ENCODE data around the gene GTPBP8. TPM values are rescaled to one million over a fixed set of nuclear protein-coding genes. Genes with fewer than 3 reads are reported as not detected.

The GTPBP8 gene
- total RNA-seq, 1 experiment from 2014 or later, result 19.5 TPM

- intact Hi-C loops (cut with micrococcal nuclease; ENCODE audit: unreplicated experiment), result no loop called here
- H3K4me3 Mint-ChIP-seq (ENCODE audit: unreplicated experiment), result no peak overlapping the region
- Histone ChIP-seq H3K27me3 (replicated peaks; ENCODE audit: control insufficient read depth, insufficient read depth, low read length) (no peaks in the 10 kb centered on the region), H3K4me1 (no peaks in the 10 kb centered on the region), H3K4me3 (ENCODE audit: low read depth, low read length) (no peak overlapping the region), H3K9me3 (no peaks in the 10 kb centered on the region), H3K36me3 (ENCODE audit: control insufficient read depth, insufficient read depth, low read length) (peaks cover 1% of the 10 kb centered on the region; the same call in 1 of the 2 replicates)
- DNase-seq, result no peak
- CTCF ChIA-PET, result no interaction called here
- no peak overlapping the region for H3K27ac Mint-ChIP-seq (ENCODE audit: unreplicated experiment)
- no TSS peak for BruUV-seq (replicated peaks)
- no peaks in the 10 kb centered on the region for H3K4me1 Mint-ChIP-seq (ENCODE audit: low read depth, unreplicated experiment)
- TF ChIP-seq, protein P1, sequence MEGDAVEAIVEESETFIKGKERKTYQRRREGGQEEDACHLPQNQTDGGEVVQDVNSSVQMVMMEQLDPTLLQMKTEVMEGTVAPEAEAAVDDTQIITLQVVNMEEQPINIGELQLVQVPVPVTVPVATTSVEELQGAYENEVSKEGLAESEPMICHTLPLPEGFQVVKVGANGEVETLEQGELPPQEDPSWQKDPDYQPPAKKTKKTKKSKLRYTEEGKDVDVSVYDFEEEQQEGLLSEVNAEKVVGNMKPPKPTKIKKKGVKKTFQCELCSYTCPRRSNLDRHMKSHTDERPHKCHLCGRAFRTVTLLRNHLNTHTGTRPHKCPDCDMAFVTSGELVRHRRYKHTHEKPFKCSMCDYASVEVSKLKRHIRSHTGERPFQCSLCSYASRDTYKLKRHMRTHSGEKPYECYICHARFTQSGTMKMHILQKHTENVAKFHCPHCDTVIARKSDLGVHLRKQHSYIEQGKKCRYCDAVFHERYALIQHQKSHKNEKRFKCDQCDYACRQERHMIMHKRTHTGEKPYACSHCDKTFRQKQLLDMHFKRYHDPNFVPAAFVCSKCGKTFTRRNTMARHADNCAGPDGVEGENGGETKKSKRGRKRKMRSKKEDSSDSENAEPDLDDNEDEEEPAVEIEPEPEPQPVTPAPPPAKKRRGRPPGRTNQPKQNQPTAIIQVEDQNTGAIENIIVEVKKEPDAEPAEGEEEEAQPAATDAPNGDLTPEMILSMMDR (IDR thresholded peaks at IDR 0.05; ENCODE audit: insufficient read depth in 1 of 2, low read depth in 1 of 2, low read length in 1 of 2, severe bottlenecking in 1 of 2, unreplicated experiment in 1 of 2), result no peak
- no peaks in the 10 kb centered on the region for H3K9me3 Mint-ChIP-seq (ENCODE audit: unreplicated experiment)
- H3K27me3 Mint-ChIP-seq (ENCODE audit: insufficient read depth, unreplicated experiment), result no peaks in the 10 kb centered on the region
- POLR2A ChIA-PET, result no interaction called here
- peaks cover 35% of the 10 kb centered on the region for H3K36me3 Mint-ChIP-seq (ENCODE audit: insufficient read depth, unreplicated experiment)
These were observed 9.9 kb downstream of the GTPBP8 start for GRCh38 chr3:113000691-113001090.

GRCh38 chr3:113002037-113002436 lies 11.3 kb downstream of the GTPBP8 start:
- TF ChIP-seq, protein P1 (IDR thresholded peaks at IDR 0.05; ENCODE audit: insufficient read depth in 1 of 2, low read depth in 1 of 2, low read length in 1 of 2, severe bottlenecking in 1 of 2, unreplicated experiment in 1 of 2), result no peak
- H3K4me1 Mint-ChIP-seq (ENCODE audit: low read depth, unreplicated experiment), result no peaks in the 10 kb centered on the region
- H3K27me3 Mint-ChIP-seq (ENCODE audit: insufficient read depth, unreplicated experiment), result no peaks in the 10 kb centered on the region
- no peaks in the 10 kb centered on the region for H3K4me1 ChIP-seq
- H3K4me3 ChIP-seq (ENCODE audit: low read depth, low read length), result no peak overlapping the region
- ChIA-PET POLR2A (no interaction called here), CTCF (no interaction called here)
- H3K4me3 Mint-ChIP-seq (ENCODE audit: unreplicated experiment), result no peak overlapping the region
- no peak overlapping the region for H3K27ac Mint-ChIP-seq (ENCODE audit: unreplicated experiment)
- no peak for DNase-seq
- intact Hi-C loops (cut with micrococcal nuclease; ENCODE audit: unreplicated experiment), result no loop called here
- no TSS peak for BruUV-seq (replicated peaks)
- H3K9me3 ChIP-seq, result no peaks in the 10 kb centered on the region
- peaks cover 1% of the 10 kb centered on the region; the same call in 1 of the 2 replicates for H3K36me3 ChIP-seq (ENCODE audit: control insufficient read depth, insufficient read depth, low read length)
- H3K36me3 Mint-ChIP-seq (ENCODE audit: insufficient read depth, unreplicated experiment), result peaks cover 45% of the 10 kb centered on the region
- no peaks in the 10 kb centered on the region for H3K27me3 ChIP-seq (replicated peaks; ENCODE audit: control insufficient read depth, insufficient read depth, low read length)
- H3K9me3 Mint-ChIP-seq (ENCODE audit: unreplicated experiment), result no peaks in the 10 kb centered on the region

DNA sequence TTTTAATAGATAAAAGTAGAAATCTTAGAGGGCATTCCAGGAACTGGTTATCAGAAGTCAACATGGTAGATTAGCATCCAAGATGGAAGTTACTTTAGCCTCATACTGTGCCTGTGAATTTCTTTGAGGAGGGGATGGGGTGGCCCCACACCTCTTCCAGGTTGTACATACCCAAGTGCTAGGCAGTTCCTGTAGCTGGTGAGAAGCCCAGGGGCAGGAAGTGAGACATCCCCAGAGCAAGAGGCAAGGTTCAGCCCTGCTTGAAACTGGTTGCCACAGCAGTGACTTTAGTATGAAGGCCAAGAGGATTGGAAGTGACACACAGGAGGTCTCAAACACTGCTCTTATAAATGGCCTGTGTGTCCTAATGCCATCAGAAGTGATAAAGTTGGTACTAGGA lies 11.9 kb downstream of the GTPBP8 start:
- no peak for DNase-seq
- CTCF ChIA-PET, result no interaction called here
- Mint-ChIP-seq H3K36me3 (ENCODE audit: insufficient read depth, unreplicated experiment) (peaks cover 51% of the 10 kb centered on the region), H3K4me1 (ENCODE audit: low read depth, unreplicated experiment) (no peaks in the 10 kb centered on the region), H3K27me3 (ENCODE audit: insufficient read depth, unreplicated experiment) (no peaks in the 10 kb centered on the region), H3K9me3 (ENCODE audit: unreplicated experiment) (no peaks in the 10 kb centered on the region), H3K4me3 (ENCODE audit: unreplicated experiment) (no peak overlapping the region), H3K27ac (ENCODE audit: unreplicated experiment) (no peak overlapping the region)
- no peaks in the 10 kb centered on the region for H3K27me3 ChIP-seq (replicated peaks; ENCODE audit: control insufficient read depth, insufficient read depth, low read length)
- peaks cover 1% of the 10 kb centered on the region; the same call in 1 of the 2 replicates for H3K36me3 ChIP-seq (ENCODE audit: control insufficient read depth, insufficient read depth, low read length)
- no peaks in the 10 kb centered on the region for H3K9me3 ChIP-seq
- H3K4me1 ChIP-seq, result no peaks in the 10 kb centered on the region
- H3K4me3 ChIP-seq (ENCODE audit: low read depth, low read length), result no peak overlapping the region
- POLR2A ChIA-PET, result no interaction called here
- TF ChIP-seq, protein P1 (IDR thresholded peaks at IDR 0.05; ENCODE audit: insufficient read depth in 1 of 2, low read depth in 1 of 2, low read length in 1 of 2, severe bottlenecking in 1 of 2, unreplicated experiment in 1 of 2), result no peak
- intact Hi-C loops (cut with micrococcal nuclease; ENCODE audit: unreplicated experiment), result no loop called here
- BruUV-seq (replicated peaks), result no TSS peak

All from Caco-2 (cell line).